Testis (tissue), 2 donors: Measurements from ENCODE around the gene ALDH16A1.

Source experiments
- CTCF ChIP-seq, 3 experiments: fragments of 450-650 bp in 2 of 3; fragments of 200-600 bp in 1 of 3; sonication (generic) in 1 of 3; IDR thresholded peaks; one replicate each; pipeline ENCODE4 v1.5.1; 2016 to 2019; ENCODE audit warnings: antibody characterized with exemption in 3 of 3, mild to moderate bottlenecking in 2 of 3, moderate library complexity in 1 of 3
- POLR2A ChIP-seq: fragments of 450-650 bp; IDR thresholded peaks from one replicate; pipeline ENCODE4 v1.6.1; 2017; ENCODE audit warnings: antibody characterized with exemption, mild to moderate bottlenecking, moderate library complexity

GRCh38 chr19:49506575-49507105 is 53.6 kb downstream of the ALDH16A1 start:
- peak; percentile 15 to 70 (median 60) for TF ChIP-seq CTCF (IDR thresholded peaks at IDR 0.05)
- TF ChIP-seq POLR2A: no peak
